BE2C (cell line): Measurements from ENCODE around the gene UNC5B.

Source experiments
- DNase-seq: peaks from one replicate; pipeline ENCODE4 v3.0.0-alpha.2; 2020
- H3K27me3 ChIP-seq: fragments of 250-450 bp; sonication (Bioruptor Pico); 2 replicates; pipeline ENCODE4 v1.5.1; 2020; ENCODE audit warnings: mild to moderate bottlenecking
- H3K36me3 ChIP-seq: fragments of 250-450 bp; sonication (Bioruptor Pico); 2 replicates; pipeline ENCODE4 v1.5.1; 2020; ENCODE audit warnings: mild to moderate bottlenecking
- H3K4me1 ChIP-seq: fragments of 250-450 bp; sonication (Bioruptor Pico); 2 replicates; pipeline ENCODE4 v1.5.1; 2020
- H3K4me3 ChIP-seq: 2 replicates; pipeline ENCODE4 v1.5.1; 2011; ENCODE audit warnings: low read depth, low read length
- H3K9me3 ChIP-seq: fragments of 250-450 bp; sonication (Bioruptor Pico); 2 replicates; pipeline ENCODE4 v1.5.1; 2020
- TF ChIP-seq, protein P1 (sequence below): IDR thresholded peaks from 2 replicates; pipeline ENCODE4 v1.5.1; 2012; ENCODE audit warnings: mild to moderate bottlenecking, low read depth, low read length

The UNC5B gene

DNA sequence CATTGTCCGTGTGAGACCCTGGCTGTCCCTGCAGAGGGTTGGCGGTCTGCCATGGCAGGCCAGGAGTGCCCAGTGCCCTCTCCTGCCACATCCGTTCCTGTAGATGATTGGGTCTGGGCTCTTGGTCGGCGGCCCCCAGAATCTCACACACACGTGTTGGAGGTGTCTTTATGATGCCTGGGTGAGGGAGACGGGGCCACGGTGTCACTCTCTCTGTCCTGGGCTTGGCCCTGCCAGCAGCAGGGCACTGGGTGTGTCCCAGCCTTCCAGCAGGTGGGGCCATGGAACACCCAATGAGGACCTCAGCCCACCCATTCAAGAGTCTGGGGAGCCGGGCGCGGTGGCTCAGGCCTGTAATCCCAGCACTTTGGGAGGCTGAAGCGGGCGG lies 30.2 kb downstream of the UNC5B start:
- Histone ChIP-seq H3K27me3 (no peaks in the 10 kb centered on the region), H3K9me3 (no peaks in the 10 kb centered on the region), H3K4me3 (no peak overlapping the region), H3K36me3 (peaks cover 29% of the 10 kb centered on the region), H3K4me1 (peaks cover 87% of the 10 kb centered on the region)
- TF ChIP-seq, protein P1, sequence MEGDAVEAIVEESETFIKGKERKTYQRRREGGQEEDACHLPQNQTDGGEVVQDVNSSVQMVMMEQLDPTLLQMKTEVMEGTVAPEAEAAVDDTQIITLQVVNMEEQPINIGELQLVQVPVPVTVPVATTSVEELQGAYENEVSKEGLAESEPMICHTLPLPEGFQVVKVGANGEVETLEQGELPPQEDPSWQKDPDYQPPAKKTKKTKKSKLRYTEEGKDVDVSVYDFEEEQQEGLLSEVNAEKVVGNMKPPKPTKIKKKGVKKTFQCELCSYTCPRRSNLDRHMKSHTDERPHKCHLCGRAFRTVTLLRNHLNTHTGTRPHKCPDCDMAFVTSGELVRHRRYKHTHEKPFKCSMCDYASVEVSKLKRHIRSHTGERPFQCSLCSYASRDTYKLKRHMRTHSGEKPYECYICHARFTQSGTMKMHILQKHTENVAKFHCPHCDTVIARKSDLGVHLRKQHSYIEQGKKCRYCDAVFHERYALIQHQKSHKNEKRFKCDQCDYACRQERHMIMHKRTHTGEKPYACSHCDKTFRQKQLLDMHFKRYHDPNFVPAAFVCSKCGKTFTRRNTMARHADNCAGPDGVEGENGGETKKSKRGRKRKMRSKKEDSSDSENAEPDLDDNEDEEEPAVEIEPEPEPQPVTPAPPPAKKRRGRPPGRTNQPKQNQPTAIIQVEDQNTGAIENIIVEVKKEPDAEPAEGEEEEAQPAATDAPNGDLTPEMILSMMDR = peak; percentile 26
- no peak for DNase-seq

DNA sequence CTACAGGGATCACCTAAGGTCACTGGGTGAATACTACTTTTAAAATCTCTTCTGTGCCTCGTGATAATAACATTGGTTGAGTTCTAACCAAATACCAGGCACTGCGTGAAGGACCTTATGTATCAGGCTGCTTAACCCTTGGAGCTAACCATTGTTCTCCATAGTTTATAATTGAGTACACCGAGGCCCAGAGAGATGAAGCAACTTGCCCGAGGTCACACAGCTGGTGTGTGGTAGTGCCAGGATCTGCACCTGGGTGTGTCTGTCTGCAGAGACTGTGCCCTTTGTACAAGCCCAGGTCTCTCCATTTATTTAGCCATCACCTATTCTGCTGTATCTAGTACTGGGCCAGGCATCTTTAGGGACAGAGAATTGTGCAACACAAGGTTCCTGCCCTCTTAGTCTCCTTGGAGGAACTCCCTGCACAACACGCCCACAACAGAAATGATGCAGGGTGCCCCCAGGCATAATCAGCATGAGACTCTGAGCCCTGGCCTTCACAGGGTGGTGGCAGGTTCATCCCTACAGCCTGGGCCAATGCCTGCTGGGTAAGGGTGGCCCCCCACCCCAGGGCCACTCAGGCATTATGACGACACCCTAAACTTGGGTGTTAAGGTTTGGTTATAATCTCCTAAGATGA lies 31.5 kb downstream of the UNC5B start:
- H3K36me3 ChIP-seq = peaks cover 36% of the 10 kb centered on the region
- H3K9me3 ChIP-seq = no peaks in the 10 kb centered on the region
- peaks cover 84% of the 10 kb centered on the region for H3K4me1 ChIP-seq
- DNase-seq = no peak
- TF ChIP-seq, protein P1 = no peak
- H3K4me3 ChIP-seq = no peak overlapping the region
- H3K27me3 ChIP-seq = no peaks in the 10 kb centered on the region

DNA sequence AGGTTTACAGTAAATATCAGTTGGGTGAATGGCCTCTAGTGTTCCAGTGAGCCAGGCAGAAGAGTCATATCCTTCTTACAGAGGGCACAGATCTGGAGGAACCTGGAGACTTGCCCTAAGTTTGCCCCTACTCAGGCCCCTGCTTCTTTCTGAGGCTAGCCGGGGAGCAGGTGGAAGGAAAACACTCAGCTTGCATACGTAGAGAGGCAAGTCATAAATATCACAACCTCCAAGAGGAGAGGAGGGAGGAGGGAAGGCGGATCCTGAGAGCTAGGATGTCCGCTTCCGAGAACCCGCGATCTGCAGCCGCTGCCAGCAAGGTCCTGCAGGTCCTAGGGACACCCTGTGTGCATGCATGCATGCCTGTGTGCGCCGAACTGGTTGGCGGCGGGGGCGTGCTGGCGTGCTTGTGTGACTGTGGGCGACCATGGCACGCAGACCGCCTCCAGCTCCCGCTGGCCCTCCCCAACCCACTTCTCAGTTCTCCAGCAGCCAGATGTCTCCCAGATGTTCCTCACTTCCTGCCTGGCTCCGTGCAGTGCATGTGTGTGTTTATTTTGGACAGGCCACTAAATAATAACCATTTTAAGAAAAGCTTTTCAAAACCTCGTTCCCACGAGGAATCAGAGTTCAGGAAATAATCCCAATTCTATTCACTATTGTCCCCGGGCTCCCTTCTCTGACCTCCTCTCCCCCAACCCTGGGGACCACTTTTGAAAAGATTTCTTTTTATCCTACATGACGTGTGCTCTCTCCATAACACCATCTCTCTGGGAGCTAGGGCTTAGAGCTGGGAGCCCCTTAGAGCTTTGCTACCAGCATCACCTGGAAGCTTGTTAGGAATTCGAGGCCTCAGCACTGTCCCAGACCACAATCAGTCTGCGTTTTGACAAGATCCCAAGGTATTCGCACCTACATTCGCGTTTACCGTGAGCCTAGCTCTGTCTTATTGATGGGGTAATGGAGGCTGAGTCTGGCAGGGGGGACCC lies 32.4 kb downstream of the UNC5B start:
- Histone ChIP-seq H3K27me3 (no peaks in the 10 kb centered on the region), H3K36me3 (peaks cover 39% of the 10 kb centered on the region), H3K9me3 (no peaks in the 10 kb centered on the region), H3K4me1 (peaks cover 85% of the 10 kb centered on the region), H3K4me3 (no peak overlapping the region)
- DNase-seq = peak; percentile 55
- TF ChIP-seq, protein P1 = no peak

DNA sequence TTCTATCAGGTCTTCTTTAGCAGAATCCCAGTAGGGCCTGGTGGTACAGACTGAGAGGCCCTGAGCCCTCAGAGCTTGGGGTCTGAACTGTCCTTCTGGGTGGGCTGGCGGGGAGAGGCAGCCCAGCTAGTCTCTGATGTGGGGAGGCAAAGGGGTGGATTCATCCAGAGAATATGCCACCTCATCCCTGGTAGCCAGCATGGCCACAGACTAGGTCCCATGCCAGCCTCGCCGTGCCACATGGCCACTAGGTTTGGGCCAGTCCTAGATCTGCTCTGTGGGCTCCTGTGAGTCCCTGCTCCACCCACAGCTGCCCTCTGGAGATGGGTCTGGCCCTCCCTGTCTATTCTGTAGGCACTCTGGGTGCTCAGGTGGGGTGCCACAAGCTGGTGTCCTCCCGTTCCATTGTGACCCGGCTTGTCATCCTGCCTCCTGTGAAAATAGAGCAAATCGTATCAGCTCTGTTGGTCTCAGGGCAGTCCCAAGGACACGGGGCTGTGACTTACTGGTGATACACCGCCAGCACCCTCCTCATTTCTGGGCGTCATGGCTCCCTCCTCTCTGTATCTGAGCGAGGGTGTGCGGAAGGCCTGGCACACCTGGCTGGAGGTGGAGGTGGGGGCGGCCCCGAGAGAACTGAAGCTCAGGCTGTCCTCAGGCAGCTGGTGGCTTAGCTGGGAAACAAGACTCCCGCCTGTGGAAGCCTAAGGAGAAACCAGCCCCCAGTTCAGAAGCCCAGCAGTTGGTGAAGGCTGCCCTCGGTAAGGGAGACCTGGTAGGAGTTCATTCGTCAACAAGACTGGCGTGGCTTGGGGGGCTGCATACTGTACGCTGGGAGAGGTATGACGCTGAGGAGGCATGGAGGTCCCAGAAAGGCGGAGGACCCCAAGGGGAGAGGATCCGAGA lies 33.3 kb downstream of the UNC5B start:
- Histone ChIP-seq H3K27me3 (no peaks in the 10 kb centered on the region), H3K9me3 (no peaks in the 10 kb centered on the region), H3K36me3 (peaks cover 39% of the 10 kb centered on the region), H3K4me3 (no peak overlapping the region), H3K4me1 (peaks cover 85% of the 10 kb centered on the region)
- TF ChIP-seq, protein P1 = no peak
- DNase-seq = no peak

DNA sequence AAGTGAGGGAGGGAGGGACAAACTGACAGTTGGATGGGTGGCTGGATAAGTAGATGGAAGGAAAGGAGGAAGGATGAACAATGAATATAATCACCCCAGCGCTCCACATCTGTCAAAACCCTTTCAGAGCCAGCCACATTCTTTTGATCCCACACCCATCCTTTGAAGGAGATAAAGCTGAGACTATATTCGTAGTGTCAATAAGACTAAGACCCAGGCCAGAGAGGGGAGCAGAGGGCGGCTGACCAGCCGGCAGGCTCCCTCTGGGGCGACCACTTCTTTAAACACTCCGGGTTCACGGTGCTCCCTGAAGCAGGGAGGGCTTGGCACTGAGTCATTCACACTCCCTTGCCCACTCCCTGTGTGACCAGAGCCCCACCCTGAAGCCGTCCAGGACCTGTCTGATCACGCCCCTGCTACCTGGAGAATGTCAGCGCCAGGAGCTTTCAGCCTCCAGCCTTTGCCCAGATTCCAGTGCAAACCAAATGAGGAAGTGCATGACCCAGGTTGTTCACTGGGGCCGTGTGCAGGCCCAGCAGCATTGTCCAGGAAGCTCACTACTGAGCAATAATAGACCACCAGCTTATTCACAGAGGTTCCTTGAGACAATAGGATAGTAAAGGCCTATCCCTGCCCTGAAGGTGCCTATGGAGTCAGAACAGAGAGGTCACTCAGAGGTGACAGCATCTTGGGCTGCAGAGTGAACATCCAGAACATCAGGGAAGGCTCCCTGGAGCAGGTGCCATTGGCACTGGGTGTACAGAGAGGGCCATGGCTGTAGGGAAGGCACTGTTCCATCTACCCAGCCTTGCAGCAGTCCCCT lies 34.4 kb downstream of the UNC5B start:
- Histone ChIP-seq H3K36me3 (peaks cover 39% of the 10 kb centered on the region), H3K4me1 (peaks cover 87% of the 10 kb centered on the region), H3K27me3 (no peaks in the 10 kb centered on the region), H3K4me3 (no peak overlapping the region), H3K9me3 (no peaks in the 10 kb centered on the region)
- DNase-seq = no peak
- TF ChIP-seq, protein P1 = no peak
